Kidney epithelial cell (primary cell): Measurements from ENCODE around the gene ZKSCAN3. TPM values are rescaled to one million over a fixed set of nuclear protein-coding genes. Genes with fewer than 3 reads are reported as not detected.

Experiments used
- DNase-seq: peaks from one replicate; pipeline ENCODE4 v3.0.0-alpha.2; 2010; ENCODE audit warnings: low read depth
- H3K27me3 ChIP-seq: 2 replicates; pipeline ENCODE4 v1.6.0; 2011; ENCODE audit warnings: low read length; ENCODE audit not compliant: control insufficient read depth, insufficient read depth
- H3K36me3 ChIP-seq: 2 replicates; pipeline ENCODE4 v1.5.1; 2011; ENCODE audit warnings: low read length; ENCODE audit not compliant: control insufficient read depth, insufficient read depth
- H3K4me3 ChIP-seq: 2 replicates; pipeline ENCODE4 v1.5.1; 2011; ENCODE audit warnings: low read depth, mild to moderate bottlenecking, control low read depth, low read length
- CTCF ChIP-seq: IDR thresholded peaks from 2 replicates; pipeline ENCODE4 v1.5.1; 2011; ENCODE audit warnings: mild to moderate bottlenecking, moderate library complexity, low read length, control low read depth, inconsistent platforms; ENCODE audit not compliant: insufficient read depth, poor library complexity, severe bottlenecking
- total RNA-seq: library from RNA; depleted of rRNA; stranded (reverse); fragments of >200 nt; gene quantifications from 2 replicates; pipeline ENCODE4 v1.2.3, GENCODE V29; 2015

The ZKSCAN3 gene
- total RNA-seq, 1 donor from 2014 or later: 5.5 TPM

DNA sequence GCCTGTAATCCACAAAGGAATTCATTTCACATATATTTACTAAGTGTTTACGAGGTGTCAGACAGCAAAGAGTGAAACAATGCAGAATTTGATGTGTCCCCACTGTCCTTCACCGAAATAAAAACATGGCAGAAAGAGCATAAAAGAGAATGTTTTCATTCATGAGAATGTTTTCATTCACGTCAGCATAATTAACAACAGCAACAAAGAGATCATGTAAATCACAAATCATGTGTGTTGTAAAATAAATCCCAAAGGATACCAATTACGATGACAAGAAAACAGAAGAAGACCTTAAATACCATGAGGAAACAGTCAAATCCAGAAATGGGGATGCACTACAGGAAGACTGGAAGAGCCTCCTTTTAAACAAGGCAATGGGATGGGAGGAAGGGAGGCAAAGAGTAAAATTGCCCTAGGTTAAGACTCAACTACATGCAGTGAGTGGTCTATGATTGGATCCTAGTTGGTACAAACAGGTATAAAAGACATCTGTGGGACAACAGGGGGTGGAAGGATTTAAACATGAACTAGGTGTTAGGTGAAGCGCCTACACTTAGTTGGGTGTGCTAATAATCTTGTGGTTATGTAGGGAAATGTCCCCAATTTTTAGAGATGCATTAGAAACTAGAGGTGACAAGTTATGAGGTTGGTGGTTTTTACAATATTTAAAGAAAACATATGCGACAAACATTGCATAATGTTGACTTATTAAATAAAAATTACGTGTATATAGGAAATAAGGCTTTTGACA lies 15.3 kb upstream of the ZKSCAN3 start:
- no peaks in the 10 kb centered on the region for H3K36me3 ChIP-seq
- no peak overlapping the region for H3K4me3 ChIP-seq
- no peak for DNase-seq
- H3K27me3 ChIP-seq: no peaks in the 10 kb centered on the region
- TF ChIP-seq CTCF: no peak

DNA sequence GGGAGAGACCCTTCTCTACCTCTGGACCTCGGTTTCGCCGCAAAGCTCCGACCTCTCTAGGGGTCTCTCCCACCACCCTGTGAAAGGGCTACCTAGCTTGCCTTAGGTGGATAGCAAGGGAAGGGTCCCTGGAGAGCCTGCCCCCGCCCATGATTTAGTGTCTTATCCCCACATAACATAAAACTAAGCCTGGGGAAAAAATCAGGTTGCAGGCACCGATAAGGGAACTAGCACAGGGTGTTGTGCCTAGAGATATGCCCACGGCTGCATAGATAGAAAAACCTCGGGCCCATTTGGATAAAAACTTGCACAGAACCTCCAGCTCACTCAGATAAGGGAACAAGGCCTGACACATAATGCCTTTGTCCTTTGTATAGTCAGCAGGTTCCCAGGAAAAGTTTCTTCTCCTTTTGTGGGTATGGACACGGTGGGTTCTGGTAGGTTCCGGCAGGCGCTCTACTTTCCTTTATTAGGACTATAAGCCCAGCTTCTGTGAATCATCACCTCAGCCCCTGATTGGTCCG lies 14.6 kb upstream of the ZKSCAN3 start:
- no peak for DNase-seq
- H3K36me3 ChIP-seq: no peaks in the 10 kb centered on the region
- TF ChIP-seq CTCF: no peak
- H3K4me3 ChIP-seq: peak overlapping the region; percentile 29
- H3K27me3 ChIP-seq: no peaks in the 10 kb centered on the region

DNA sequence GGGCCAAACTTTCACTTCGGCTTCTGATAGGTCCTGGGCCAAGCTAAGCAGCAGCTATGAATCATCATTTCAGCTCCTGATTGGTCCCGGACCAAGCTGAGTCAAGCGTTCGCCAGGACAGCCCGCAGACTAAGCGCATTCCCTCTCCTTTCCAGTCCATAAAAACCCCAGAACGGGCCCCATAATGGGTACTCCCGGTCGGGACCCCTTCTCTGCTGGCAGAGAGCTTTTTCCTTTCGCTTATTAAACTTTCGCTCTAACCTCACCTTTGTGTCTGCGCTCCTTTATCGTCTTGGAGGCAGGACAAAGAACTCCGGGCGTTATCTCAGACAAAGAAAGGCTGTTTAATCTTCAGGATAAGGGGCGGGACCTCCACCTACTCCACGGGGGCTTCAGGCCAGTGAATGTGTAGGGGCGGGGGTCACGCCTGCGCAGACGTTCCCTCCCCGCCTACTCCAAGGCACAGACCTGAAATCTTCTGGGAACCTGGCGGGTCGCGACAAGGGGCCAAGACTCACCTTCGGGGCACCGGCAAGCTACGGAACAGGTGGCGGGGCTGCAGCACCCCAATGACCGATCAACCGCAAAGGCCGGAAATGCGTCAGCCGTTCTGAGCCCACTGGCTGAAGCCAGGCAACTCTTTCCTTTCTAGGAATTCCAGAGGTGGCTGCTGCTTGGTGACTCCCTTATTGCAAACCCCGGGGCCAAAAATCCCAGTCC lies 14.0 kb upstream of the ZKSCAN3 start, which contains the start of gene ZSCAN31:
Gene ZSCAN31, minus strand, starts transcription at position 585 of the 720 bp plus-strand sequence. CDS start 6,465 bp downstream, outside the sequence.
- Histone ChIP-seq H3K4me3 (peak within 1 kb of the TSS; percentile 41), H3K27me3 (no peaks in the 10 kb centered on the region), H3K36me3 (no peaks in the 10 kb centered on the region)
- peak; percentile 99 for DNase-seq
- TF ChIP-seq CTCF: no peak

- peak; percentile 65 for DNase-seq
- H3K27me3 ChIP-seq: no peaks in the 10 kb centered on the region
- no peaks in the 10 kb centered on the region for H3K36me3 ChIP-seq
- peak overlapping the region; percentile 41 for H3K4me3 ChIP-seq
- TF ChIP-seq CTCF: no peak
These were observed 13.2 kb upstream of the ZKSCAN3 start for GRCh38 chr6:28336284-28337120.

GRCh38 chr6:28337121-28337520 lies 12.6 kb upstream of the ZKSCAN3 start:
- Histone ChIP-seq H3K4me3 (no peak overlapping the region), H3K36me3 (no peaks in the 10 kb centered on the region), H3K27me3 (no peaks in the 10 kb centered on the region)
- no peak for DNase-seq
- TF ChIP-seq CTCF: no peak
